SU-DHL-6 (cell line): ENCODE data around the gene UQCC5.

Source experiments
- EZH2phosphoT487 ChIP-seq: fragments of 200-600 bp; sonication (generic), shearing (Covaris generic); conservative IDR thresholded peaks from 2 replicates; pipeline ENCODE4 v1.6.1; 2018; ENCODE audit warnings: mild to moderate bottlenecking, antibody characterized with exemption, low read length, moderate library complexity, mixed read lengths
- TF ChIP-seq, protein P1 (sequence below): fragments of 200-600 bp; sonication (generic); IDR thresholded peaks from one replicate; pipeline ENCODE4 v1.5.1; 2017; ENCODE audit warnings: antibody characterized with exemption, mild to moderate bottlenecking, low read length, moderate library complexity; ENCODE audit not compliant: insufficient read depth, poor library complexity, severe bottlenecking

DNA sequence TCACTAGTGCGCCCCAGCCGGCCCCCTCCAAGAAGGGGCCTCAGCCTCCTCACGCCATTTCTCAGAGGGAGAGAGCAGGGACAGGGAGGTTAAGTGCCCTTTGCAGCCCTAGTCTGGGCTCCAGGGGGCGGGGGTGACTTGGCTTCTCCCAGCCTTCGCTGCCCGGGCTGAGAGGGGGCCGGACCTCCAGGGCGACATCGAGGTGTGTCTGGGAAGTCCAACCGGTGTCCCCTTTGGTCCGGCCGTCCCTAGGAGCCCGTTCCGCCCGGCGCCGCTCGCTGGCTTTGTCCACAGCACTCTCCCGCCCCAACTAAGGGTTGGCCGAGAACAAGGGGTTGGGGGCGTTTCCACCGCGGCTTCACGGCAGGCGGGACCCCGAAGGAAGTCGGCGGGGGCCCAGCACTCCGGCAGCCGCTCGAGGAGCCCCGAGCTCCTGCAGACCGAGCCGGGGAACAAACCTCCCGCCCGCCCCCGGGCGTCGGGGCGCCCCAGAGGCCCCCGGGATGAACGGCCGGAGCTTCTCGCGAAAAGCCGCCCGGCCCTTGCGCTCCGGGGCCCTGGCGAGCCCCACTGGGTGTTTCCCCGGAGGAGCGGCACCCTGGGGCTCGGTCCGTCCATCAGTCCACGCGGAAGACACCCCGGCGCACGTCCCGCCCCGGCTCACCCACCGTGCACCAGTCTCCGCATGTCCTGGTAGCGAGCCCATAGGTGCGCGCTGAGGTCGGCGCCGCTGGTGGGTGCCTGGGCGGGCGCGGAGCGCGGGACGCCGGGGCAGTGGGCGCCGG lies 3.4 kb upstream of the UQCC5 start:
- TF ChIP-seq, protein P1, sequence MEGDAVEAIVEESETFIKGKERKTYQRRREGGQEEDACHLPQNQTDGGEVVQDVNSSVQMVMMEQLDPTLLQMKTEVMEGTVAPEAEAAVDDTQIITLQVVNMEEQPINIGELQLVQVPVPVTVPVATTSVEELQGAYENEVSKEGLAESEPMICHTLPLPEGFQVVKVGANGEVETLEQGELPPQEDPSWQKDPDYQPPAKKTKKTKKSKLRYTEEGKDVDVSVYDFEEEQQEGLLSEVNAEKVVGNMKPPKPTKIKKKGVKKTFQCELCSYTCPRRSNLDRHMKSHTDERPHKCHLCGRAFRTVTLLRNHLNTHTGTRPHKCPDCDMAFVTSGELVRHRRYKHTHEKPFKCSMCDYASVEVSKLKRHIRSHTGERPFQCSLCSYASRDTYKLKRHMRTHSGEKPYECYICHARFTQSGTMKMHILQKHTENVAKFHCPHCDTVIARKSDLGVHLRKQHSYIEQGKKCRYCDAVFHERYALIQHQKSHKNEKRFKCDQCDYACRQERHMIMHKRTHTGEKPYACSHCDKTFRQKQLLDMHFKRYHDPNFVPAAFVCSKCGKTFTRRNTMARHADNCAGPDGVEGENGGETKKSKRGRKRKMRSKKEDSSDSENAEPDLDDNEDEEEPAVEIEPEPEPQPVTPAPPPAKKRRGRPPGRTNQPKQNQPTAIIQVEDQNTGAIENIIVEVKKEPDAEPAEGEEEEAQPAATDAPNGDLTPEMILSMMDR, result no peak
- no peak for TF ChIP-seq EZH2phosphoT487
